ENCODE data around the gene EGLN1.
"Not testable (repeated sequence)": the region's sequence is repeated elsewhere in the genome, so short reads cannot be mapped to it uniquely, and the experiment has no call there.

The EGLN1 gene

GRCh38 chr1:231357831-231358354, 64.2 kb downstream of the EGLN1 start:
- peak; percentile 68 for DNase-seq

- no peak for DNase-seq
Measured at GRCh38 chr1:231357187-231357772, 64.8 kb downstream of the EGLN1 start.

DNA sequence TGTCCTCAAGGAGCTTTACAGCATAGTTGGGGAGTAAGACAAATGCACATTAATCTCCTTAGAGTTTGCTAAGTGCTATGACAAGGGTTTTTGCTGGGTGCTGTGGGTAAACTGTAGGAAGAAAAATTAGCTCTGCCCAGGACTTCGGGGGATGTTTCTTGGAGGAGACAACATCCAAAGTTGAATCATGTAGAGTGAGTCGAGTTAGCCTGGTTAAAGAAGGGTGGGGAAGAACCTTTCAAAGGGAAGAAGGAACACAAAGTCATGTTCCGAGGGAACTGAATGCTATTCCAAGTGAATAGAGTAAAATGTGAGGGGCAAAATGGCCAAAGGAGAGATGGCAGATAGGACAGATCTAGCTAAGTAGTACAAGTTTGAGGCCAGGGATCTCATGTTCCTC, 66.9 kb downstream of the EGLN1 start:
- no peak for DNase-seq

GRCh38 chr1:231354330-231355020, 67.6 kb downstream of the EGLN1 start:
- peak; percentile 15 for DNase-seq

- DNase-seq, result no peak
Measured at GRCh38 chr1:231353086-231353485, 69.0 kb downstream of the EGLN1 start.

DNA sequence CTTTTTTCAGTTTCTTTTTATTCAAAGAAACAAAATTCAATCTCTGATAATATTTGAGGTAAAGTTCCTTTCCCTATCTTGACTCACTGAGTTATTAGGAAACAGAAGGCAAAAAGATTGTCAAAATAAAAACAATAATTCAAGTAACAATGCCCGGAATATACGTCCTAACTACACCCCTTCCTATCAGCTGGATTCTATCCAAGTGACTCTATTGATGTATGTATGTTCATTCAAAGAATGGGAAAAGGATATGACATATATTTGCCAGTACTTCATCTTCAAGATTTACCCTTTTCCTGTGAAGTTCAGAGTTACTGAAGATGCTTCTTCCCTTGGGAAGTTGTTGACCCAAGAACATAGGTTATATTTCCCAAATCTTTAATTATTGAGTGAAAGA, 70.3 kb downstream of the EGLN1 start:
- no peak for DNase-seq

DNA sequence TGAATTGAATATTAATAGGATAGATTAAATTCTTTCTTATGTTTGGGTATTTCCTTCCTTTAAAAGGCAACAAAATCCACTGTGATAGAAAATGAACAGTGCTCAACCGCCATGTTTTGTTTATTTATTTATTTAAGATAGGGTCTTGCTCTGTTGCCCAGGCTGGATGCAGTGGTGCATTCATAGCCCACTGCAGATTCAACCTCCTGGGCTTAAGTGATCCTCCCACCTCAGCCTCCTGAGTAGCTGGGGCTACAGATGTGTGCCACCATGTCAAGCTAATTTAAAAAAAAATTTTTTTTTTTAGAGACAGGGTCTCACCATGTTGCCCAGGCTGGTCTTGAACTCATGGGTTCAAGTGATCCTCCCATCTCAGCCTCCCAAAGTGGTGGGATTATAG, 73.2 kb downstream of the EGLN1 start:
- not testable (repeated sequence) for DNase-seq

DNA sequence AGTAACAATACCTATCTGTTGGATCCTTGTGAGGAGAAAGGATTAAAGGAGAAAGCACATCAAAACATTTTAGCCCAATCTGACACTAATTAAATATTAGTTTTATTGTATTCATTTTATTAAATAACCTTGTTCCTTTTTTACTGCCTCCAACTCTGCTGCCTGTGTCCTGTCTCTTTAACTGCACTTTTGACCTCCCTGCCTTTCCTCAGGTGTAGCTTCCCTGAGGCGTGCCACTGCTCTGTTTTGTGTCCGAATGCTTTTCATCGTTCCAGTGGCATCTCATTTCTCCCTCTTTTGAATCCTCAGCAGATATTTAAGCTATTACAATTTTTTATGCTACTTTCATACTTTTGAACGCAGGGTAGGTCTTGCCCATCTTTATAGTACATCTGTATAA, 73.6 kb downstream of the EGLN1 start:
- DNase-seq, result no peak

- no peak for DNase-seq
Measured at GRCh38 chr1:231347961-231348360, 74.1 kb downstream of the EGLN1 start.

- DNase-seq, result no peak
Measured at GRCh38 chr1:231340328-231341013, 81.6 kb downstream of the EGLN1 start.

DNA sequence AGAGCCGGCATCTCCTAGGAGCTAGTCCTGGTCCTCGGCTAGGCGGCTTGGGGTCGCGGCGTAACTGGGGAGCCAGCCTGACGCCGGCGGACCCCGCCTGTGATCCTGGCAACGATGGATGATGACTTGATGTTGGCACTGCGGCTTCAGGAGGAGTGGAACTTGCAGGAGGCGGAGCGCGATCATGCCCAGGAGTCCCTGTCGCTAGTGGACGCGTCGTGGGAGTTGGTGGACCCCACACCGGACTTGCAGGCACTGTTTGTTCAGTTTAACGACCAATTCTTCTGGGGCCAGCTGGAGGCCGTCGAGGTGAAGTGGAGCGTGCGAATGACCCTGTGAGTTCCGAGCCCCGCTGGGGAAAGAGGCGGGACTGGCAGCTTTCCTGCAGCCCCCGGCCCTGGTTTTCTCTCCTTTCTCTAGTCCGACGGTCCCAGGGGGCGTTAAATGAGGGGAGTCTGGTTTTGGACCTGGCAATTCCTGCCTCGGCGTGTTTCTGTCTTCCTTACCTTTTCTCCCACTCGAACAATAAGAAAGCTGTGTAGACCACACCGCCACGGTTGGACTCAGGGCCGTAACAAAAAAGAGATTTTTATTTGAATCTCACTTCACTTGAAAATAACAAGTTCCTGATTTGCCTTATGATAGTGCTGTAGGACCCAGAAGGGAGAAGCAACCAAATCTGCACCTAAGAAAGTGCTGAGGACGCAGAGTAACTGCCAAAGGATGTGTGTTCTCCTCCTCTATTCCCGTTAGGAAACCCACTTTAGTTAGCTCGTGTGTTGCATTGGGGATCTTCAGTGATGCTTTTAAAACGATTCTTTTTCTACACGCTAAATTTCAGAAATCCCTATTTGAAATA, 83.6 kb downstream of the EGLN1 start, which contains the start of gene SPRTN:
SPRTN (plus strand) TSS at position 24 of the 859 bp plus-strand sequence; CDS start at position 115, 91 bp downstream.
- no peak for DNase-seq

DNA sequence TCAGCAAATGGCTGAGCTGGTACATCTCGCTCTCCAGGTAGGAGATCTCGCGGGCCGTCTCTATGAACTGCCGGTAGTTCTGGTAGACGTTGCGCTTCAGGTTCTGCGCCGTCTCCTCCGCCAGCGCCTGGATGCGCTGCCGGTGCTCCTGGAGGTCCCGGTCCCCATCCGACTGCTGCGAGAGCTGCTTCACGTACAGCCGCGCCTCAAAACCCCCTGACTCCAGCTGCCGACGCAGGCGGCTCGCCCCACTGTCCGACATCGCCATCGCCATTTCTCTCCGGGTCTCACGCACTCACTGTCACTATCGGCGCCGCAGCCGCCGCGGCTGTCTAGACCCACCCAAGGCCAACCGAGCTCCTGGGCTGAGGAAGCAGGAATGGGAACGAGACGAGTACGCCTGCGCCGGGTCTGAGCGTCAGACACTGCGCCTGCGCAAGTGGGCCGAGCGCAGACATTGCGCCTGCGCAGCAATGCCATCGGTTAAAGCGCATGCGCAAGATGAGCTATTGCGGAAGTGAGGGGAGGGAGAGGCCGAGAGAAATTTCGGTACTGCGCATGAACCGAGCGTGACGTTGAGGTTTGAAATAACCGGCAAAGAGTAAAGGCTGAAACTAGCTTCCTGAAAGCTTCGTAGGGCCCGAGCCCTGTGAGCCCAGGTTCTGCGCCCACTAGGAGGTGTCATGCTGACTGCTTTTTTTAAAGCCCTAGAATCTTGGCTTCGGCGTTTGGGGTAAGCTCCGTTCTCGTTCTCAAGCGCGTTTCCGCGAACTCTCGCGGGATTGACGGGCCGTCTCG, 84.4 kb downstream of the EGLN1 start, which contains the start of gene EXOC8:
EXOC8 (minus strand) TSS at position 381 of the 798 bp plus-strand sequence; CDS start at position 274, 107 bp downstream.
- peak; percentile 95 for DNase-seq

DNA sequence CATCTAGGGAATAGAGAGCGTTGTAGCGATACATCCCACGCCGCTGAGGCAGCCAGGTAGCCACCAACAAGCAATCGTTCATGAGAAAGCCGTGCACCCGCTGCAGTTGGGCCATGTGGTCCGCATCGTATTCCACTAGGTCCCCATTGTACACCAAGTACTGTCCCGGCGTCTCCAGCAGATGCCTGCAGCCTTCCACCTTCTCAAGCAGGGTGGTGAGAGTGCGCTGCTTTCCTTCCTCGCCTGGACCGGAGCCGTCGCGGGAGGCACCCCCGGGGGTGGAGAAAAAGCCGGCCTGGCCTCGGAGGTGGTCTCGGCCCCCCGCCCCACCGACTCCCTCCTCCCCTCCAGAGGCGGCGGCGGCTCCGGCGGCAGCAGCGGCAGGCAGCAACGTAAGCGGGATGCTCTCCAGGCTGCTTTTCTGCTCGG, 85.0 kb downstream of the EGLN1 start:
- DNase-seq, result peak; percentile 8

GRCh38 chr1:231335663-231336602, 86.2 kb downstream of the EGLN1 start:
- DNase-seq, result no peak

DNA sequence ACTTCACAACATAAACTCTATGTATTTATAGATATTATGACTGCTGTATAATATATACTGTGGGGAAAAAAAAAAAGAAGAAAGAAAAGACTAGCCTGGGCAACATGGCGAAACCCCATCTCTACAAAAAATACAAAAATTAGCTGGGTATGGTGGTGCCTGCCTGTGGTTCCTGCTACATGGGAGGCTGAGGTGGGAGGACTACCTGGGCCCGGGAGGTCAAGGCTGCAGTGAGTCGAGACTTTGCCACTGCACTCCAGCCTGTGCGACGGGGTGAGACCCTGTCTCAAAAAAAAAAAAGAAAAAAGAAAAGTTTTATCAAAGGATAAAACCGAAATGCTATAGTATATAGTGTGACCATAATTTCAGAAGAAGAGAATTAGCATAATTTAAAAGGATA, 87.1 kb downstream of the EGLN1 start:
- no peak for DNase-seq

GRCh38 chr1:231334079-231334666, 87.9 kb downstream of the EGLN1 start:
- no peak for DNase-seq

DNA sequence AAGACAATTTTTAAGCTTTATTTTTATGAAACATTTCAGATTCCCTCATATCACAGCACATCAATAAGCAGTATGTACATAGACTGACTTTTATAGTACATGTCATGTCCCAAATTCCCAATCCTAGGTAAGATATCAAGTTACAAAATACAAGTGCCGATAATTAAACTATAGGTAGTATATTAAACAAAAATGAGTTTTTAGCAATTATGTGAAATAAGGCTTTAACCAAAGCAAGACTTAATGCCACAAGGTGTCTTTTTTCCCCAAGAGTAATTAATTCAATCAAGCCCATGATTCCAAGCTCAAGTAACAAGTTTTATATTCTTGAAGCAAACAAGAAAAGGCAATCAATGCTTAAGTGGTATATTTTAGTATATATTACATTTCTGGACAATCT, 89.3 kb downstream of the EGLN1 start:
- no peak for DNase-seq

DNA sequence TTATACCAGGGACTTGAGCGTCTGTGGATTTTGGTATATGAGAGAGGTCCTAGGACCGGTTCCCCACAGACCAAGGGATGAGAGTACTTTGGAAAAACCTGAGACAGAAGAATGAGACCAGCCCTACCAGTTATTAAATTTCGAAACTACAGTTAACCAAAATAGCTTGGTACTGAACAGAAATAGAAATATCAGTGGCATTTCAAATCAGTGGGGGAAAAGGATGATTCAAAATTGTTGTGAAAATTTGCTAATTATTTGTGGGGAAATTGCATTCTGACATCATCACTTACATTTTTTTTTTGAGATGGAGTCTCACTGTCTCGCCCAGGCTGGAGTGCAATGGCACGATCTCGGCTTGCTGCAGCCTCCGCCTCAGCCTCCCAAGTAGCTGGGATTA, 92.6 kb downstream of the EGLN1 start:
- no peak for DNase-seq

- no peak for DNase-seq
Measured at GRCh38 chr1:231327617-231328016, 94.5 kb downstream of the EGLN1 start.

- no peak for DNase-seq
Measured at GRCh38 chr1:231326248-231326647, 95.8 kb downstream of the EGLN1 start.
